CD4-positive, alpha-beta T cell treated with Interleukin-21 for 1 hour (primary cell): Measurements from ENCODE around the gene SCD.
A peak's percentile ranks its signal among the peaks of the same experiment; 100 is the strongest.
"Not testable (repeated sequence)": the region's sequence is repeated elsewhere in the genome, so short reads cannot be mapped to it uniquely, and the experiment has no call there.

ENCODE experiments used
- DNase-seq: peaks from one replicate; pipeline ENCODE4 v3.0.0-alpha.2; 2020

The SCD gene

GRCh38 chr10:100362570-100363496, 15.8 kb downstream of the SCD start:
- DNase-seq = no peak

- no peak for DNase-seq
Measured at GRCh38 chr10:100364175-100364574, 17.1 kb downstream of the SCD start.

DNA sequence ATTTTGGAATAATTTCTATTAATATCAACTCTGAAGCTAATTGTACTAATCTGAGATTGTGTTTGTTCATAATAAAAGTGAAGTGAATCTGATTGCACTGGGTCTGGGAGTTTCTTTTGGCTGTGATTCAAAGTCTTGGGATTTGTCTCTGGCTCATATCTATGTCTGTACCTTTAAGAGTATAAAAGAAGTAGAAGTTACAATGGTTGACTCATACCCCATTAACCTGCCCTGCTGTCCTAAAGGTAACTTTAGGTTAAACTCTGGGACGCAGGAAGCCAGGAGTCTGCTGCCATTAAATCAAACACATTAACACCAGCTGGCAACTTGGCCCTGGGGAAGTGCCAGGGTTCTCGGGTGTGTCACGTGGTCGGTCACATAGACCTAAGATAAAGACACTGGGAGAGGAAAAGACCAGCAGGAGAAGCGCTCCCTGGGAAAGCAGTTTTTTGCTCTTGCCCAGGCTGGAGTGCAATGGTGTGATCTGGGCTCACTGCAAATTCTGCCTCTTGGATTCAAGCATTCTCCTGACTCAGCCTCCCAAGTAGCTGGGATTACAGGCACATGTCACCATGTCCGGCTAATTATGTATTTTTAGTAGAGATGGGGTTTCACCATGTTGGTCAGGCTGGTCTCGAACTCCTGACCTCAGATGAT, 17.8 kb downstream of the SCD start:
- DNase-seq = no peak

GRCh38 chr10:100368721-100369120, 21.7 kb downstream of the SCD start:
- DNase-seq = no peak

GRCh38 chr10:100370714-100371481, 23.9 kb downstream of the SCD start:
- peak; percentile 60 for DNase-seq

GRCh38 chr10:100371482-100372027, 24.5 kb downstream of the SCD start:
- no peak for DNase-seq

- no peak for DNase-seq
Measured at GRCh38 chr10:100372415-100373297, 25.6 kb downstream of the SCD start.

- DNase-seq = peak; percentile 88
Measured at GRCh38 chr10:100373298-100374199, 26.5 kb downstream of the SCD start.

DNA sequence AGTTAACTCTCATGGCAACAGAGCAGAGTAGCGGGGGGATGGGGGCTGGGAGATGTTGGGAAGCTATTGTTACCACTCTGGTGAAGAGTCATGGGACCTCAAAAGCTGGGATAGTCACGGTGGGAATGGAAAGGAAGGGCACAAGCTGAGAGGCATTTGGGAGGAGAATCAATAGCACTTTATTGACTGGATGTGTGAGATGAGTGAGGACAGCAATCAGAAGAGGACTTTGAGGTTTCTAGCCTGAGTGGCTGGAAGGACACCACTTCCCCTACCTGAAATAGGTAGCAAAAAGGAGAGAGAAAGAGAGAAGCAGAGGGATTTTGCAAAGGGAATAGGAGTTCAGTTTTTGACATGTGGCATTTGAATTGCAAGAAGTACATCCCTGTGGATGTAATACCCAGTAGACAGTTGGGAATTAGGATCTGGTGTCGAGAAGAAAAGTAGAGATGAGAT, 27.2 kb downstream of the SCD start:
- no peak for DNase-seq

DNA sequence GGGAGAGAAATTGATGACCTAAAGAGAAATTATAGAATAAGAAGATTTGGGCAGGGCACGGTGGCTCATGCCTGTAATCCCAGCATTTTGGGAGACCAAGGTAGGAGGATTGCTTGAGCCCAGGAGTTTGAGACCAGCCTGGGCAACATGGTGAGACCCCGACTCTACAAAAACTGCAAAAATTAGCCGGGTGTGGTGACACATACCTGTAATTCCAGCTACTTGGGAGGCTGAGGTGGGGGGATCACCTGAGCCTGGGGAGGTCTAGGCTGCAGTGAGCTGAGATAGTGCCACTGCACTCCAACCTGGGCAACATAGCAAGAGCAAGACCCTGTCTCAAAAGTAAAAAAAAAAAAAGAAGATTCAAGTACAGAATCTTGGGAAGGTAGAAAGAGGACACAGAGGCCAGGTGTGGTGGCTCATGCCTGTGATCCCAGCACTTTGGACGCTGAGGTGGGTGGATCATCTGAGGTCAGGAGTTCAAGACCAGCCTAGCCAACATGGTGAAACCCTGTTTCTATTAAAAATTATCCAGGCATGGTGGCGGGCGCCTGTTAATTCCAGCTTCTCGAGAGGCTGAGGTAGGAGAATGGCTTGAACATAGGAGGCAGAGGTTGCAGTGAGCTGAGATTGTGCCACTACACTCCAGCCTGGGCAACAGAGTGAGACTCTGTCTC, 27.8 kb downstream of the SCD start:
- not testable (repeated sequence) for DNase-seq

GRCh38 chr10:100376656-100377055, 29.6 kb downstream of the SCD start:
- not testable (repeated sequence) for DNase-seq

- peak; percentile 15 for DNase-seq
Measured at GRCh38 chr10:100377830-100378229, 30.8 kb downstream of the SCD start.

DNA sequence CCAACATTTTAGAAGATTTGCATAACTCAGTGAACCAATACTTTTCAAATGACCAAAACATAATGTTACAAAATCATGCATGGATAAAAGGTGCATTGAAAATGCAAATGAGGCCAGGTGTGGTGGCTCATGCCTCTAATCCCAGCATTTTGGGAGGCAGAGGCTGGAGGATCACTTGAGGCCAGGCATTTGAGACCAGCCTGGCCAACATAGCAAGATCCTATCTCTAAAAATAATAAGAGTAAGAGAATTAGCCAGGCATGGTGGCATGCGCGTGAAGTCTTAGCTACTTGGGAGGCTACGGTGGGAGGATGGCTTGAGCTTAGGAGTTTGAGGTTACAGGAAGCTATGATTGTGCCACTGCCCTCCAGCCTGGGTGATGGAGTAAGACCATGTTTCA, 33.4 kb downstream of the SCD start:
- DNase-seq = no peak

DNA sequence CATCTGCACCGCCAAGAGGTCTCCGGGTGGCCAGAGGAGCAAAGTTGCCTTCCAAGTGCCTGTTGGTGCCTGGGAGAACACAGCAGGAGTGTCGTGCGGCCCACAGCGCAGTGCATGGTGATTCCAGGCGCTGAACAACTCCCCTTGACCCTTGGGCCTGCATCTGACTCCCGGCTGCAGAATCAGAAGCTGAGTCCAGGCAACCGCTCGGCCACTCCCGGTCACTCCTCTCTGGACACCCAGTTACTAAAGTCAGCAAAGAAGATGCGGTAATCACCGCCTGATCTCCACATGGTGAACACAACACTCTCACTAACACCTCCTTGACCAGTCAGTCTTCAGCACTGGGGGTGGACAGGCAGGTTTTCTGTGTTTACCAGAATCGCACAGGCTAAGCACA, 35.5 kb downstream of the SCD start:
- no peak for DNase-seq

GRCh38 chr10:100383251-100383650, 36.2 kb downstream of the SCD start:
- DNase-seq = no peak

DNA sequence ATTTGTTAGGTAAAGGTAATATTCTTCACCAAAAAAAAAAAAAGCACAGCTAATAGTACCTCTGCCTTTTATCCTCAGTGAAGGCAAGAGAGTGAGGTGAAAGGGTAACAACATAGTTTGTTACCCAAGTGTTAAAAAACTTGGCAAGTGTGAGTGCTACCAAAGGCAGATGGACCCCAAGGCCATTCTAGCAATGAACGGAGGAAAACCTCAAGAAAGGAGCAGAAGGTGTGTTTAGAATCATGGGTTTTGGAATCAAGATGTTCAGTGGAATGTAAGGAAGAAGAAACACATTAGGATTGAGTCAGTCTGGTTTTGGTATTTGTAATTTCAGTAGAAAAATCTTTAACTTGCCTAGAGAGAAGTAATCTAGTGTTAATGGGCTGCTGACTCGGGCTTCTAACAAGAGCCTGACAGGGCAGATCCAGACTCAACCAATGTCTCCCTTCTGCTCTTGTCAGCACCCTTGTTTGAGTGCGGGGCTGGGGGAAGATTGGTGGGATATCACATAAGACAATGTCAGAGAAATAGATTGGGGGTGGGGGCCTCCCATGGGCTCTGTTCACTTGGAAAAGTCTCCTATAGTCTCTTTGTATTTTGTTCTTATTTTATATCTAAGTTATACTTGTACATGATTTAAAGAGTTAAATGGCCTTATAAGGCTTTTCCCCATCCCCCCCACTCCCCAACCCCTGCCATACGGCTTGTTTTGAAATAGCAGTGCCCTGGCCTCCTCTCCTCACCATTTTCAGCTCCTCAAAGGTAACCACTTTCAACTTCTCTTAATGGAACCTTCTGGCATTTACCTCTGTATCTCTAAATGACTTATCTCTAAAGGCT, 44.4 kb downstream of the SCD start:
- no peak for DNase-seq

GRCh38 chr10:100392686-100393003, 45.6 kb downstream of the SCD start:
- DNase-seq = no peak

- no peak for DNase-seq
Measured at GRCh38 chr10:100395626-100396025, 48.6 kb downstream of the SCD start.

DNA sequence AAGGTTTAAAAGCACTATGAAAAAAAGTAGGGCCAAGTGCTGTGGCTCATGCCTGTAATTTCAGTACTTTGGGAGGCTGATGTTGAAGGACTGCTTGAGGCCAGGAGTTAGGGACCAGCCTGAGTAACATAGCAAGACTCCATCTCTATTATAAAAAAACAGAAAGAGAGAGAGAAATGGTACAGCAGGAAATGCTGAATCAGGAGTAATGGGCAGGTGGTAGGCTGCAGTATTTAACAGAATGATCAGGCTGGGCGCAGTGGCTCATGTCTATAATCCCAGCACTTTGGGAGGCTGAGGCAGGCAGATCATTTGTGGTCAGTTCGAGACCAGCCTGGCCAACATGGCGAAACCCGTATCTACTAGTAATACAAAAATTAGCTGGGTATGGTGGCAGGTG, 49.6 kb downstream of the SCD start:
- DNase-seq = no peak
